Frontal cortex (tissue), 1 donor: ENCODE measurements around the gene ZNF362. TPM values are rescaled to one million over a fixed set of nuclear protein-coding genes. Genes with fewer than 3 reads are reported as not detected.

Source experiments
- small RNA-seq: library from RNA; depleted of rRNA; stranded (forward); fragments of <200 nt; gene quantifications from one replicate; pipeline ENCODE3, GENCODE V24; 2014
- total RNA-seq: library from RNA; depleted of rRNA; stranded (reverse); fragments of >200 nt; gene quantifications from one replicate; pipeline ENCODE4 v1.2.3, GENCODE V29; 2014

Gene ZNF362
- total RNA-seq, 1 donor from 2014 or later: 13.9 TPM

Small RNA genes lying within 50 kb of the gene (small RNA-seq; reads per million reads assigned to genes)
- 0.08 reads per million for gene RN7SKP16

Other genes with a start within 250 kb of the ZNF362 start
- gene AK2, start 219.6 kb upstream of the ZNF362 start, total RNA-seq: 23.2 TPM
- 11.8 TPM for gene AZIN2, start 175.3 kb upstream of the ZNF362 start, total RNA-seq
- gene TRIM62, start 74.4 kb upstream of the ZNF362 start, total RNA-seq: 3.3 TPM
- not detected for gene A3GALT2, start 64.6 kb downstream of the ZNF362 start, total RNA-seq
- gene PHC2, start 174.6 kb downstream of the ZNF362 start, total RNA-seq: 35.5 TPM
- 7.3 TPM for gene ZSCAN20, start 216.2 kb downstream of the ZNF362 start, total RNA-seq